GM12872 (cell line): ENCODE measurements around the gene TEKTIP1.

Source experiments
- TF ChIP-seq, protein P1 (sequence below): IDR thresholded peaks from 3 replicates; pipeline ENCODE4 v1.5.1; 2011; ENCODE audit warnings: low read depth, mild to moderate bottlenecking, low read length, moderate library complexity; ENCODE audit not compliant: insufficient read depth

The TEKTIP1 gene

DNA sequence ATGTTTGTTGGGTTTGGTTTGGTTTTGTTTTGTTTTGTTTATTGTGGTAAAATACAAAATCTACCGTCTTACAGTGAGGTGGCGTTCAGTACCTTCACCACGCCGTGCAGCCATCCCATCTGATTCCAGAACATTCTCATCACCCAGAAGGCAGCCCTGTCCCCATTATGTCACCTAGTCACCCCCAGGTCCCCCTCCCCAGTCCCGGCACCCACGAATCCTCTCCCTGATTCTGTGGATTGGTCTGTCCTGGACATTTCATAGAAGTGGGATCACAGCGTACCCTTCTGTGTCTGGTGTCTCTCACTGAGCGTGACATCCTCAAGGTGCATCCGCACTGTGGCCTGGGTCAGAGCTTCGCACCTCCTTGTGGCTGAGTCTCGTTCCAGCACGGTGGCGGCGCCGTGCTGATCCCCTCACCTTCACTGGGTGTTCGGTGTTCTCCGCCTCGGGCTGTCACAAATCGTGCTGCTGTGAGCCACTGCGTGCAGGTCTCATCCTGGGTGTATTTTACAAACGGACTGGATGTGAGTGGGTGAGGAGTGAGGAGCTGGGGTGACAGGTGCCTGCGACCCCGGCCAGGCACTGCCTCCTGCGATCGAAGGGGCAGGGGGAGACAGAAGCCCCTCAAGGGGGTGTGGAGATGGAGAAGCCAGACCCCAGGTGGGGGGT is 580 bp upstream of the TEKTIP1 start:
- TF ChIP-seq, protein P1, sequence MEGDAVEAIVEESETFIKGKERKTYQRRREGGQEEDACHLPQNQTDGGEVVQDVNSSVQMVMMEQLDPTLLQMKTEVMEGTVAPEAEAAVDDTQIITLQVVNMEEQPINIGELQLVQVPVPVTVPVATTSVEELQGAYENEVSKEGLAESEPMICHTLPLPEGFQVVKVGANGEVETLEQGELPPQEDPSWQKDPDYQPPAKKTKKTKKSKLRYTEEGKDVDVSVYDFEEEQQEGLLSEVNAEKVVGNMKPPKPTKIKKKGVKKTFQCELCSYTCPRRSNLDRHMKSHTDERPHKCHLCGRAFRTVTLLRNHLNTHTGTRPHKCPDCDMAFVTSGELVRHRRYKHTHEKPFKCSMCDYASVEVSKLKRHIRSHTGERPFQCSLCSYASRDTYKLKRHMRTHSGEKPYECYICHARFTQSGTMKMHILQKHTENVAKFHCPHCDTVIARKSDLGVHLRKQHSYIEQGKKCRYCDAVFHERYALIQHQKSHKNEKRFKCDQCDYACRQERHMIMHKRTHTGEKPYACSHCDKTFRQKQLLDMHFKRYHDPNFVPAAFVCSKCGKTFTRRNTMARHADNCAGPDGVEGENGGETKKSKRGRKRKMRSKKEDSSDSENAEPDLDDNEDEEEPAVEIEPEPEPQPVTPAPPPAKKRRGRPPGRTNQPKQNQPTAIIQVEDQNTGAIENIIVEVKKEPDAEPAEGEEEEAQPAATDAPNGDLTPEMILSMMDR: no peak

DNA sequence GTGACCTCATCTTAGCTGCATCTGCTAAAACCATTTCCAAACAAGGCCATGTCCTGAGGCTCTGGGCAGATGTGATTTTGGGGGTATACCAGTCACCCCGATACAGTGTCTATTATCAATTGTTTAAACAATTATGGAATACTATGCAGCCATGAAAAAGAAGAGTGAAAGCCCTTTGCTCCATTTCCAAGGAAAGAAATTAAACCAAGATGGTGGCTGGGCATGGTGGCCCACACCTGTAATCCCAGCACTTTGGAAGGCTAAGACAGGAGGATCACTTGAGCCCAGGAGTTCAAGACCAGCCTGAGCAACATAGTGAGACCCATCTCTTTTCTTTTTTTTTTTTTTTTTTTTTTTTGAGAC is 763 bp downstream of the TEKTIP1 start:
- TF ChIP-seq, protein P1: no peak

DNA sequence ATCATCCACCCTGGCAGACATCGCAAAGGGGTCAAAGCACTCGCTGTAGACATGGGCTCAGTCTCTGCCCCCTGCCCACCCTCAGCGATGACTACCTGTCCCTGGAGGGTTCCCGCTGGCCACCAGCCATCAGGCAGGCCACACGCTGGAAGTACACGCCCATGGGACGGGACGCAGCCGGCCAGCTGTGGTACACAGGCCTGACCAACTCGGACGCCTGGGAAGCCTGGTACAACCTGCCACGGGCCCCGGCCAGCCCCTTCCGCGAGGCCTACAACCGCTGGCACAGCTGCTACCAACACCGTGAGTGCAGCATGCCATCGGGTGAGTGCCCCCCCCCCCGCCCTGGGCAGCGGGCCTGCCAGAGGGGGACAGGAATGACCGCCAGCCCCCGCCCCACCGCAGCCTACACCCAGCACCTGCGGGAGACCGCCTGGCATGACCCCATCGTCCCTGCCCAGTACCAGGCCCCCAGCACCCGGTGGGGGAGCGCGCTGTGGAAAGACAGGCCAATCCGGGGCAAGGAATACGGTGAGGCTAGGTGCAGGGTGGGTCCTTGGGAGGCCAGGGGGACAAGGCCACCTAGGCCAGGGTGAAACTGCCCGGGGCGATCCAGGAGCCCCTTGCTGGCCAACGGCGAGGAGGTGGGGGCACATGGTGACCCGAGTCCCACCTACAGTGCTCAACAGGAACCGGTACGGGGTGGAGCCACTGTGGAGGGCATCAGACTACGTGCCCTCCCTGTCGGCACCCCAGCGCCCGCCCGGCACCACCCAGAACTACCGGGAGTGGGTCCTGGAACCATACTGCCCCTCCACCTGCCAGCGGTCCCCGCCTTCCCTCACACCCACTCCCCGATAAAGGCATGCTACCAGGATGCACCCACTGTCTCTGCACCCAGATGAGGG is 4.4 kb downstream of the TEKTIP1 start:
- TF ChIP-seq, protein P1: no peak

DNA sequence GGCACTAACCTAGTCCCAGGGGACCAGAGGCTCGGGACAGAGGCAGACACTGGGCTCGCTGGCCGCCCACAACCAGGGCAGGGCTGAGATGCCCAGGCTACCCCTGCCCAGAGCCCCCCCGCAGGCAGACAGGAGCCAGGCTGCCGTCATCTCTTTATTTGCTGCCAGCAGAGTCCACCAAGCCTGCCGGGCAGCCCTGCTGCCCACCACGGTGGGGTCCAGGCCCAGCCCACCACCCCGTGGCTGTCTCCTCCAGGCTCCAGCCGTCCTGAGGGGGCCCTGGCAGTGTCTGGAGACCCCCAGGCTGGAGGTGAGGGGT is 5.0 kb downstream of the TEKTIP1 start:
- TF ChIP-seq, protein P1: no peak

DNA sequence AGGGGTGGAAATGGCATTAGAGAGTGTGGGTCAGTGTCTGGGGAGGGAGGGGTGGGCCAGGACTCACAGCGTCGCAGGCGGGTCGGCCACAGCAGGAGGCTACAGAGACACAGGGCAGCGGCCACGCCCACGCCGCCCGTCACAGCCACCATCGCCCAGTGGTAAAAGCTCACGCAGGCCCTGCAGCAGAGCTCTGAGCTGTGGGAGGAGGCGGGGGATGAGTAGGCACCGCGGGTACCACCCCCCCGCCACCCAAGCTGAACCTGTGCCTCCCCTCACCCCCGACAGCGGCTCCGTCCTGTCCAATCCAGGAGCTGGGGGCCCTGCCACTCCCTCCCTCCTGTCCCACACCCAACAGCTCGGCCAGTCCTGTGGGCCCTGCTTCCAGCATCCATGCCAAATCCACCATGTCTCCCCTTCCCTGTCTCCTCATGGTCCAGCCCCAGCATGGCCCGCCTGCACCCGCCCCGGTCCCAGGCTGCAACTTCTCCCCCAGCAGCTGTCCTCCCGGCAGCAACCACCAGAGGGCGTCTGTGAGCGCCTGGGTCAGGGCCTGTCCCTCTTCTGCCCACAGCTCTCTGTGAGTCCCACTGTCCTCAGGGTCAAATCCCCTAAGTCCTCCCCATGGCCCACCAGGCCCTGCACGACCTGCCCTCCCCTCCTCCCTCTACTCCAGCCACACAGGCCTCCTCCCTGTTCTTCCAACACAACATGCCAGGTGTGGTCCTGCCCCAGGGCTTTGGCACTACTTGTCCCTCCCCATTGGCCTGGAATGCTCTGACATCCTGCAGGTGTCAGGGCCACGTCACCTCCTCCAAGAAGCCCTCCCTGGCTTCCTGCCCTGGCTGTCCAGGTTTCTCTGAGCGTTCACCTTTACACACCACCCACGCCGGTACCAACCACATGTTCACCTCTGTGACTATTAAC is 6.0 kb downstream of the TEKTIP1 start:
- TF ChIP-seq, protein P1: peak; percentile 97

DNA sequence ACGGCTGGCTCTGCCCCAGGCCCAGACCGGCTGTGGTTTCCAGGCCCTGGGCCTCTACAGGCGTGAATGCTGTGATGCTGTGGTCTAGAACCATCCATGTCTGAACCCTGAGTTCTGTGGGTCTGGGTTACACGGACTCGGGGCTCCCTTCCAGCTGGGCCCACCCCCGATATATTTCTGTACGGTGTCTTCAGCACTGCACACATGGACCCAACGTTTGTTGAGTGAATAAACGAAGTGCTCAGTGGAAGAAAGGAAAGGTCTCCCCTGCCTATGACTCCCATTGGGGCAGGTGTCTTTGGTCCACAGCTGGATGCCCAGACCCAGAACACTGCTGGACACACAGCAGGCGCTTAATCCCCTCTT is 6.7 kb downstream of the TEKTIP1 start:
- TF ChIP-seq, protein P1: no peak

DNA sequence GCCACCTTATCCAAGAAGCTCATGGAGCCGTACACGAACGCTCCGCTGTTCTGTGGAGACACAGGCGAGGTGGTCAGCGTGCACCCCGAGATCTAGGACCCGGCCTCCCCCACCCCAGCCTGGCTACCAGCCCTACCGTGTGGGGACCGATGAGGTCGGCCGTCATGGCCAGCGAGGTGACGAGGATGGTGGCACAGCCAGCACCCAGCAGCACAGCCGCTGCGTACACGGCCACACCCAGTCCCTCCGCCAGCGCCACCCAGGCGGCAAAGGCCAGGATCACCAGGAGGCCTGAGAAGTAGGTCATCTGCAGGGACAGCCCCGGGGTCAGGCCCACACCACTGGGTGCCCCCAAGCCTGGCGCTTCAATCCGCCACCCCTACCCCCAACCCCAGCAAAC is 7.1 kb downstream of the TEKTIP1 start:
- TF ChIP-seq, protein P1: no peak
